T-helper 17 cell (primary cell): ENCODE results near the gene DGKQ. TPM values are rescaled to one million over a fixed set of nuclear protein-coding genes. Genes with fewer than 3 reads are reported as not detected.

Experiments
- ATAC-seq: fragments of 150-1000 bp; cut with Tn5 transposase; 2 replicates; pipeline ENCODE4 v1.10.0; 2021; ENCODE audit warnings: mild to moderate bottlenecking, moderate library complexity
- DNase-seq, 3 donors: peaks; one replicate each; pipeline versions ENCODE4 v3.0.0 to v3.0.0-alpha.2; 2020 to 2021
- H3K9me3 ChIP-seq: one replicate; pipeline ENCODE4 v1.7.0; 2013; ENCODE audit warnings: low read length, mild to moderate bottlenecking; ENCODE audit not compliant: control insufficient read depth, poor library complexity, severe bottlenecking
- H3K27ac Mint-ChIP-seq: one replicate; pipeline ENCODE4 v1.8.0; 2022; ENCODE audit warnings: mild to moderate bottlenecking, moderate library complexity, mixed read lengths
- H3K27me3 Mint-ChIP-seq: one replicate; pipeline ENCODE4 v1.8.0; 2022; ENCODE audit warnings: mixed read lengths
- H3K36me3 Mint-ChIP-seq: one replicate; pipeline ENCODE4 v1.8.0; 2022; ENCODE audit warnings: low read depth, mixed read lengths
- H3K4me1 Mint-ChIP-seq: one replicate; pipeline ENCODE4 v1.8.0; 2022; ENCODE audit warnings: mild to moderate bottlenecking, mixed read lengths
- H3K4me3 Mint-ChIP-seq: one replicate; pipeline ENCODE4 v1.8.0; 2022; ENCODE audit warnings: mild to moderate bottlenecking, moderate library complexity, mixed read lengths
- total RNA-seq, 4 donors: library from RNA in 2 of 4; stranded (reverse) in 2 of 4; gene quantifications; one replicate each; pipeline ENCODE4 v1.2.3 and lab custom pipeline; 2022 to 2026

The DGKQ gene
- total RNA-seq, 2 donors from 2014 or later: 13.5 to 14.4 TPM

DNA sequence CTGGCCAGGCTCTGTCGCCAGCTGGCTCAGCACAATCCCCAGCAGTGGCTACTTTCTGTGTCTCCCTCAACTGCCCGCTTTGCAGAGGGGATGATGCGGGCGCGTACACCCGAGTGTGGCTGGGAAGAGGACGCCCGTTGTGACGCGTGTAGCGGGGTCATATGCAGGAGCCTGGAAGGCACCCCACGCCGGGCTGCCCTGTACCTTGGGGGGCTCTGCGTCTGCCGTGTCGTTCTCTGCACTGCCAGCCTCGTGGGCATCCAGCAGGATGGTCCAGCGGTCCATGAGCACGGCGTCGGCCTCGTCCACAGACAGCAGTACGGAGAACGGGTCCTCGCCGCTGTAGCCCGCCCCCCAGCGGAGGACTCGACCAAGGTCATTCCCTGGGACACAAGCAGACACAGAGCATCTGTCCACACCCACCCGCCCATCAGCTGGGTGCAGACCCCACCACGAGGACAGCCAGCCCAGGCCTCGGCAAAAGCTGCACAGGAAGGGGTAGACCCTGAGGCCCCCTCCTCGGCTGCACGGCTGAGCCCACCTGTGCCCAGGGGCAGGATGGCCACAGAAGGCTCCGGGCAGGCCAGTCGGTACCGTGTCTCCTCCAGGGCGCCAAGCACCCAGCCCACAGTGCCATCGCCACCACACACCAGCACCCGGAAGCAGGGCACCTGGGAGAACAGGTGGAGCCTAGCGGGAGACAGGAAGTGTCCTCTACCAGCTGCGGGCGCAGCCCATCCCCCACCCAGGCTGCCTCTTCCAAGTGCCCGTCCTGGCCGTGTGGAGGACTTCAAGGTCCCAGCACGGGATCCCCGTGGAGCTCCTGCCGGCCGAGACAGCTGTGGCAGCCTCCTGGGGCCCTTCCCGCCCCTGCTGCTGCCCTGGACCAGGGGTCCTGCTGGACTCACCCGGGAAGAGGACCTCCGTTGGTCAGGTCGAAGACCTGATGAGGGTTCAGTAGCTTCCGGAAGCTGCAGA, 10.8 kb downstream of the DGKQ start:
- H3K4me1 Mint-ChIP-seq: no peaks in the 10 kb centered on the region
- H3K27ac Mint-ChIP-seq: no peak overlapping the region
- no peaks in the 10 kb centered on the region for H3K9me3 ChIP-seq
- ATAC-seq: no peak
- H3K4me3 Mint-ChIP-seq: no peak overlapping the region
- no peak for DNase-seq
- H3K36me3 Mint-ChIP-seq: no peaks in the 10 kb centered on the region
- H3K27me3 Mint-ChIP-seq: no peaks in the 10 kb centered on the region

DNA sequence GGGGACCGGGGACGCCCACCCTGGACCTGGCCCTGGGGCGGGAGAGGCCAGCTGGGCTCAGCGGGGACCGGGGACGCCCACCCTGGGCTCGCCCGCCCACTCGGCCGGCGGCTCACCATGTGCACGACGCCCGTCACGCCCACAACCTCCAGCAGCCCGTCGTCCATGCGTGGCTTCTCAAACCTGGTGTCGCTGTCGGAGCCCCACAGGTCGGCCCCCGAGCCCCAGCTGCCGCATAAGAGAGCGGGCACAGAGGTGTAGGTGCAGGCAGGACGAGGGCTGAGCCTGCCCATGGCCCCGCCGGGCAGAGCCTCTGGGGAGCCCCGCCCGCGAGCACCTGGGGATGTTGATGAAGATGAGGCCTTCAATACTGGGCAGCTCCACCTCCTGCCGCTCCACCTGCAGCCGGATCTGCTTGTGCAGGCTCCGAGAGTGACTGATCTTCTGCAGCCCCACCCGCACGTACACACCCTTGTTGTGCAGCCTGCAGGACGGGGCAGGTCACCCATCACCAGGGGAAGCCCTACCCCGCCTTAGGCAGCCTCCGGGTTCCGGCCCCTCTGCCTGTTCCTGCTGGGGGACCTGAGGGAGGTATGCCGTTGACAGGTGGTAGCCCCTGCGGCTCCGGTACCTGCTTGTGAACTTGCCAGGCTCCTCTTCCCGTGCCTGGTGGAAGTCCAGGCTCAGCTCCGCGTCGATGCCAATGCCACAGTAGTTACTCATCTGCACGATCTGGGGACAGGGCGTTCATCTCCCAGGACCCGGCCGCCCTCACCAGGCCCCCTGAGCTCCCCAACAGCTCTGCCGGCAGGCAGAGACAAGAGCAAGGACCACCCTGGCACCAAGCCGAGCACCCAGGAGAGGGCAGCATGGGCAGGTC, 11.8 kb downstream of the DGKQ start:
- DNase-seq: no peak
- H3K36me3 Mint-ChIP-seq: no peaks in the 10 kb centered on the region

DNA sequence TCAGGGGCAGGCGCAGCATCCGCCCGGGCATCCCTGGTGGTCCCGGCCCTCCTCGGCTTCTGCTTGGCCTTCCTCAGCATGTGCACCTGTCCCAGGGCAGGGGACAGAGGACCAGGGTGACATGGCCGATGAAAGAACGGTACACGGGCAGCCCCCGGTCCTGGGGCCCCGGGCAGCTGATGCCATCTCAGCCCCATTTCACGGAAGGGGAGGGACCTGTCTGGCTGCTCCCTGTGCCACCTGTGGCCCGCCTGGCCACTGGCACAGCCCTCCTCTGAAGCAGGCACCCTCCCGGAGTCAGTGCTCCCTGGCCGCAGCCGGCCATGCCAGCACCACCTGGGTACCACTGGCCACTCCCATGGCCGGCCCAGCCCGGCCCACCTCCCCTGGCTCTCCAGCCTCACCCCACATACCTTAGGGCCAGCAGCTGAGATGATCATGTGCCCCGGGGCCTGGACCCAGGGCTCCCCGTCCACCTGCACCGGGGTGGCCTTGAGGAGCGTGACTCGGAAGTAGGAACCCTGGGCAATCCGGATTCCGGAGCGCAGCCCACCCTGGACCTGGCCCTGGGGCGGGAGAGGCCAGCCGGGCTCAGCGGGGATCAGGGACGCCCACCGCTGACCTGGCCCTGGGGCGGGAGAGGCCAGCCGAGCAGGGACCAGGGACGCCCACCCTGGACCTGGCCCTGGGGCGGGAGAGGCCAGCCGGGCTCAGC, 12.6 kb downstream of the DGKQ start:
- no peak for ATAC-seq
- no peak overlapping the region for H3K4me3 Mint-ChIP-seq
- no peaks in the 10 kb centered on the region for H3K9me3 ChIP-seq
- no peak for DNase-seq
- peaks cover 2% of the 10 kb centered on the region for H3K4me1 Mint-ChIP-seq
- H3K27ac Mint-ChIP-seq: no peak overlapping the region
- no peaks in the 10 kb centered on the region for H3K27me3 Mint-ChIP-seq
- H3K36me3 Mint-ChIP-seq: no peaks in the 10 kb centered on the region

More for the DNA sequence above, 11.8 kb downstream of the DGKQ start:
- Mint-ChIP-seq H3K4me3 (no peak overlapping the region), H3K27me3 (no peaks in the 10 kb centered on the region), H3K27ac (no peak overlapping the region), H3K4me1 (peaks cover 2% of the 10 kb centered on the region)
- H3K9me3 ChIP-seq: no peaks in the 10 kb centered on the region
- no peak for ATAC-seq

DNA sequence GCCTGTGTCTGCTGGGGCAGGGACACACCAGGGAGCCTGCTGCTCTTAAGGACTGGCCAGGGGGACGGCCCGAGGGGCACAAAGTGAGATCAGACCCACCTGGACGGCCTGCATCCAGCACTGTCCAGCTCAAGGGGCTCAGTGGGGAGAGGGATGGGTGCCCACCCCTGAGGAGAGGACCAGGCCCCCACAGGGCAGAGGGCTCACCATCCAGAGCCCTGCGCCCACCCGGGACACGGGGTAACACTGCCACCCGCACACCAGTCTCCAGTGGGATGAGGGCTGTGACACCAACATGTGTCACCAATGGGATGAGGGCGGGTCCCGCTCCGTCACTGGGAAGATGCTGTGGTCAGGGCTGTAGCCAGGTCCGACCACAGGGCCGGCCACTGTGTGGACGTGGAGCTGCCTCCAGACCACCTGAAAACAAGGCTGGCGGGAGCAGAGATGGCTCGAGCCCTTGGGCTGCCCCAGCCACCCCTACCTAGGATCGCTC, 13.2 kb downstream of the DGKQ start:
- H3K4me3 Mint-ChIP-seq: no peak overlapping the region
- H3K27ac Mint-ChIP-seq: no peak overlapping the region
- DNase-seq (no peak), ATAC-seq (no peak)
- no peaks in the 10 kb centered on the region for H3K9me3 ChIP-seq
- H3K36me3 Mint-ChIP-seq: no peaks in the 10 kb centered on the region
- H3K27me3 Mint-ChIP-seq: no peaks in the 10 kb centered on the region
- peaks cover 2% of the 10 kb centered on the region for H3K4me1 Mint-ChIP-seq

DNA sequence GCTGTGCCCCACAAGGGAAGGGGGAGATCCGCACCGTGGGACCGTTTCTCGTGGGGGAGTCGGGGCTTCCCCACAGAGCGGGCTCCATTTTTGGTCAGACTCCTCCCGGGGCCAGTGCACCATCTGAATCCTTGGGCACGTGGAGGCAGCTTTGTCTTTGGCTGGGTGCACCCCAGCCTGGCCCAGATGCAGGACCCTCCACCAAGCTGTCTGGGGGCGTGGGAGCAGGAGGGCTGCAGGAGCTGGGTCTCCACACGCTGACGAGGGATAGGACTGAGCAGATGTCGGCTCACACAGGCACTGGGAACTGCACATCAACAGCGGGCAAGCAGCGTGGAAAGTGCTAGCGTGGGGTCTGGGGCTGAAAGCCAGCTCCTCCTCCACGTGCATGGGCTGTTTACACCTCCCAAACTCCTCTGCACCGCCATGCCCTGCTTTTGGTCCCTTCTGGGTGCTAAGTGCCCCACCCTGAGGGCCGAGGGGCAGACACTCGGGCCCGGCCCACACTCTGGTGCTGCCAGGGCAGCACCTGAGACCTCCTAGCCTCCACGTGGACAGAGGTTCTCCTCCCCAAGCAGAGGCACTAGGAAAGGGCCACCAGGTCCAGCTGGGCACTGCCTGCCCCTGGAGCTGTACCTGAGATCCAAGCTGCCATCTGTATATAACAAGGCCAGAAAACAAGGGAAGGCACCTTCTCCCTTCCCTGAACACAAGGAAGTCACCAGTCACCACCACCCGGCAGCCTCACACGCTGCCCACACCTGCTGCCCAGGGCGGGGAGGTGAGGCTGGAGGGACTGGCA, 13.8 kb downstream of the DGKQ start:
- Mint-ChIP-seq H3K27ac (no peak overlapping the region), H3K36me3 (no peaks in the 10 kb centered on the region), H3K4me3 (no peak overlapping the region), H3K27me3 (no peaks in the 10 kb centered on the region), H3K4me1 (peaks cover 2% of the 10 kb centered on the region)
- no peak for DNase-seq
- ATAC-seq: no peak
- no peaks in the 10 kb centered on the region for H3K9me3 ChIP-seq

DNA sequence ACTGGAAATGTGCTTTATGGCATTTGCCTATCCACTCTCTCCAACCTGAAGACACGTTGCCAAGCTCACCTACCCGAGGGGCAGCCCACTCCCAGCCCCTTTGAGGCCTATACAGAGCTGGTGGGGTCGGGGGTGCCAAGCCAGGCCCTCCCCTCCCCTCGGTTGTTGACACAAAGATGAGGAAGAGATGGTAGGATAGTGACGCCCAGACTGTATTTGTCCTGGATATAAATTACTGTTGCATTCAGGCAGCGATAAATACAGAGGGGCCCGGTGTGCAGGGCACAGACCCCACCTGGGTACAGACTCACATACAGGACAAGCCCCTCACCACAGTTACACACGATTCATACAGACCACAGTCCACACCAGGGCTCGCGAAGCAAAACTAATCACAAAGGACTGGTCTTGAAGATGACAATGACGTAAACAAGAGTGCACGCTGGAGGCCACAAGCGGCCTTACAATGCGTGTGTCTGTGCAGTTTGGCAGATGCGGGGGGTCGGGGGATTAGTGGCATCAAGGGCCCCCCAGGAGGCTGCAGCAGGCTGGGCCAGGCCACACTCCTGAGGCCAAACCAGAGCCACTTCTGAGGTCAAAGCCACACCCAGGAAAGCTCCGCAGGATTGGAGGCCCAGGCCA, 14.6 kb downstream of the DGKQ start:
- ATAC-seq (no peak), DNase-seq (no peak)
- Mint-ChIP-seq H3K4me1 (peaks cover 2% of the 10 kb centered on the region), H3K27me3 (no peaks in the 10 kb centered on the region), H3K27ac (no peak overlapping the region), H3K4me3 (no peak overlapping the region), H3K36me3 (no peaks in the 10 kb centered on the region)
- H3K9me3 ChIP-seq: no peaks in the 10 kb centered on the region

DNA sequence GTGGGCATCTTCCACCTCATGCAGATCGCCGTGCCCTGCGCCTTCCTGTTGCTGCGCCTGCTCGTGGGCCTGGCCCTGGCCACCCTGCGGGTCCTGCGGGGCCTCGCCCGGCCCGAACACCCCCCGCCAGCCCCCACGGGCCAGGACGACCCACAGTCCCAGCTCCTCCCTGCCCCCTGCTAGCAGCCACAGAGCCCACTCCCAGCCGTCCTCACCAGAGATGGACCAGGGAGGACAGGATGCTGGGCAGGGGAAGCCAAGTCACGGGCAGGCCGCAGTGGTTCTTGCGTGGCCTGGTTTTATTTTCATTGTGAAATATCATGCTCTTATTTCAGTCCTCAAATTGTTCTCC, 15.1 kb downstream of the DGKQ start:
- Mint-ChIP-seq H3K27ac (no peak overlapping the region), H3K4me1 (peaks cover 2% of the 10 kb centered on the region), H3K27me3 (no peaks in the 10 kb centered on the region), H3K4me3 (no peak overlapping the region), H3K36me3 (no peaks in the 10 kb centered on the region)
- H3K9me3 ChIP-seq: no peaks in the 10 kb centered on the region
- DNase-seq (no peak), ATAC-seq (no peak)

DNA sequence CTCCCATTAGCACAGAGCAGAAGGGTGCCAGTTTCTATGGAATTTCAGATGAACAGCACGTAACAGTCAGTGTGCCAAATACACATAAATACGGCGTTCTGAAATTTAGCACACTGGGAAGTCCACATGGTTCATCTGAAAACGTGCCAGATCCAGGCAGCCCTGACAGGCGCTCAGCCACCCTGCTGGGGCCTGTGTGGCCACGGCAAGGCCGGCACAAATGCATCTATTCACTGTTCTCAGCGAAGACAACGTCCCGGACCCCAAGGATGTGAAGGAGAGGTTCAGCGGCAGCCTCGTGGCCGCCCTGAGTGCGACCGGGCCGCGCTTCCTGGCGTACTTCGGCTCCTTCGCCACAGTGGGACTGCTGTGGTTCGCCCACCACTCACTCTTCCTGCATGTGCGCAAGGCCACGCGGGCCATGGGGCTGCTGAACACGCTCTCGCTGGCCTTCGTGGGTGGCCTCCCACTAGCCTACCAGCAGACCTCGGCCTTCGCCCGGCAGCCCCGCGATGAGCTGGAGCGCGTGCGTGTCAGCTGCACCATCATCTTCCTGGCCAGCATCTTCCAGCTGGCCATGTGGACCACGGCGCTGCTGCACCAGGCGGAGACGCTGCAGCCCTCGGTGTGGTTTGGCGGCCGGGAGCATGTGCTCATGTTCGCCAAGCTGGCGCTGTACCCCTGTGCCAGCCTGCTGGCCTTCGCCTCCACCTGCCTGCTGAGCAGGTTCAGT, 15.6 kb downstream of the DGKQ start:
- Mint-ChIP-seq H3K4me1 (peaks cover 2% of the 10 kb centered on the region), H3K27me3 (no peaks in the 10 kb centered on the region), H3K27ac (peak overlapping the region; percentile 29), H3K4me3 (no peak overlapping the region), H3K36me3 (no peaks in the 10 kb centered on the region)
- ATAC-seq (no peak), DNase-seq (no peak)
- H3K9me3 ChIP-seq: no peaks in the 10 kb centered on the region

DNA sequence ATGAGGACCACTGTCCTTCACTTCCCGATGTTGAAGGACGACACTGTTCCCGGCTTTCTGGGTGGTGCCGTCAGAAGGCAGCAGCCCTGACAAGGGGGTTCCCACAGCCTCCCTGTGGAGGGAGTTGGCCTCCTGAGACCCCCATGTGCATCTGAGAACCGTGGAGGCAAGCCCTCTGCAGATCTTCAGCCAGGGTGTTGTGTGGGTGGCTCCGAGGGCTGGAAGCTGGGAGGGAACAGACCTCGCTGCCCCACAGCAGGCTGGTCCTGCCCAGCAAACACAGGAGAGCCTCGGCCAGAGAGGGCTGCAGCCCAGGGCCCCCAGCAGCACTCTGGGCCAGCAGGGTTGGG, 16.2 kb downstream of the DGKQ start:
- Mint-ChIP-seq H3K27me3 (no peaks in the 10 kb centered on the region), H3K36me3 (no peaks in the 10 kb centered on the region), H3K4me1 (peaks cover 3% of the 10 kb centered on the region), H3K4me3 (no peak overlapping the region), H3K27ac (no peak overlapping the region)
- ATAC-seq: no peak
- no peaks in the 10 kb centered on the region for H3K9me3 ChIP-seq
- no peak for DNase-seq

DNA sequence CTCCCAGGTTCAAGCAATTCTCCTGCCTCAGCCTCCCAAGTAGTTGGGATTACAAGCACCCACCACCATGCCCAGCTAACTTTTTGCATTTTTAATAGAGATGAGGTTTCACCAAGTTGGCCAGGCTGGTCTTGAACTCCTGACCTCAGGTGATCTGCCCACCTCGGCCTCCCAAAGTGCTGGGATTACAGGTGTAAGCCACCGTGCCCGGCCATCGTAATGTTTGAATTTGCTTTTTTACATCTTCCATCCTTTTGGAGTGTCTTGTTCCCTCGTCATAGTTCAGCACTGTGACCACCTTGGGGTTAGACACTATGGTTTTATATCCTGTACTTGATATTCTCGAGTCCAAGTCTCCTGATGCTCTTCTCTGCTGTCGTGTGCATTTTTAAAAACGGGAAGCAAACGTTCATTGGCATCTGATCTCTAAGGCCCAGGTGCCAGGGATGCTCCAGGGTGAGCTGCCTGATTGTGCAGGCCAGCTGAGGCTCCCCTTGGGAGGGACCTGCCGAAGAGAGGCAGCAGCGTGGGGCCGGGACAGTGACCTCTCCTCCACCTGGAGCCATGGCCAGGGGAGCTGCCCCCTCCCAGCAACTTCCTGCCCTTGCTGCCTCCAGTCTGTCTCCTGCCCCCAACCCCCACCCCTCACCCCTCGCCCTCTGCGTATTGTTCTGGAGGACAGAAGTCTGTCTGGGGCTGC, 16.7 kb downstream of the DGKQ start:
- Mint-ChIP-seq H3K27ac (no peak overlapping the region), H3K36me3 (no peaks in the 10 kb centered on the region), H3K4me1 (peaks cover 3% of the 10 kb centered on the region), H3K27me3 (no peaks in the 10 kb centered on the region), H3K4me3 (no peak overlapping the region)
- H3K9me3 ChIP-seq: no peaks in the 10 kb centered on the region
- ATAC-seq (no peak), DNase-seq (no peak)

DNA sequence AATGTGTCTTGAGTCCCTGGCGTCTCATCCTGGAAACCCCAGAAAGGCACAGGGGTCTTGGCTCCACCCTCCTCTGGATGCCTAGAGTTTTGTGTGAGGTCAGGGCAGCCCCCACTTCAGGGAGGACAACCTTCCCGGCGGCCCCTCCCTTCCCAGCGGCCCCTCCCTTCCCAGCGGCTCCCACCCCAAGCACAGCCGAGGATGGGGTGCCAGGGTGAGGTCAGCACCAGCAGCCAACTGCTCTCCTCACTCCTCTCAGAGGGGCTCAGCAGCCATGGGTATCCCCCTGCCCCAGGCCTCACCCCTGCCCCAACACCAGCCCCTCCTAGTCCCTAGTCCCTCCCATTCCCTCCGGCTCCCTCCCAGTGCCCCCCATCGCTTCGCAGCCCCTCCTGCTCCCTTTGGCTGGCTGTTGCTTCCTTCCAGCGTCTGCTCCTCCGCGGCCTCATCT, 17.4 kb downstream of the DGKQ start:
- no peaks in the 10 kb centered on the region for H3K9me3 ChIP-seq
- Mint-ChIP-seq H3K36me3 (no peaks in the 10 kb centered on the region), H3K4me3 (no peak overlapping the region), H3K27me3 (no peaks in the 10 kb centered on the region), H3K4me1 (peaks cover 3% of the 10 kb centered on the region), H3K27ac (no peak overlapping the region)
- no peak for ATAC-seq
- DNase-seq: no peak
